Measurements from ENCODE around the gene ATF5.
"Not testable (repeated sequence)": the region's sequence is repeated elsewhere in the genome, so short reads cannot be mapped to it uniquely, and the experiment has no call there.

ATF5 gene

GRCh38 chr19:49950956-49951526, 22.0 kb downstream of the ATF5 start:
- DNase-seq = no peak

- DNase-seq = no peak
Measured at GRCh38 chr19:49951806-49952478, 22.9 kb downstream of the ATF5 start.

- no peak for DNase-seq
Measured at GRCh38 chr19:49952479-49952836, 23.5 kb downstream of the ATF5 start.

GRCh38 chr19:49952906-49953305, 23.9 kb downstream of the ATF5 start:
- no peak for DNase-seq

GRCh38 chr19:49953416-49953815, 24.4 kb downstream of the ATF5 start:
- DNase-seq = no peak

- DNase-seq = no peak
Measured at GRCh38 chr19:49954092-49954829, 25.3 kb downstream of the ATF5 start.

GRCh38 chr19:49954933-49955332, 25.9 kb downstream of the ATF5 start:
- DNase-seq = no peak

GRCh38 chr19:49956115-49956495, 27.1 kb downstream of the ATF5 start:
- no peak for DNase-seq

- no peak for DNase-seq
Measured at GRCh38 chr19:49957262-49957915, 28.4 kb downstream of the ATF5 start.

GRCh38 chr19:49958144-49958543, 29.1 kb downstream of the ATF5 start:
- not testable (repeated sequence) for DNase-seq

GRCh38 chr19:49958596-49958995, 29.6 kb downstream of the ATF5 start:
- not testable (repeated sequence) for DNase-seq

GRCh38 chr19:49959892-49960291, 30.9 kb downstream of the ATF5 start:
- not testable (repeated sequence) for DNase-seq

GRCh38 chr19:49960980-49961379, 32.0 kb downstream of the ATF5 start, which contains the start of gene SIGLEC11:
SIGLEC11 (minus strand) TSS chr19:49961172; CDS start chr19:49961081, 91 bp downstream.
- not testable (repeated sequence) for DNase-seq

- DNase-seq = no peak
Measured at GRCh38 chr19:49968279-49968922, 39.4 kb downstream of the ATF5 start.

GRCh38 chr19:49969355-49969754, 40.4 kb downstream of the ATF5 start:
- DNase-seq = not testable (repeated sequence)

GRCh38 chr19:49971991-49972411, 43.0 kb downstream of the ATF5 start:
- DNase-seq = no peak

GRCh38 chr19:49972841-49973240, 43.8 kb downstream of the ATF5 start:
- DNase-seq = no peak

- no peak for DNase-seq
Measured at GRCh38 chr19:49973987-49974386, 45.0 kb downstream of the ATF5 start.

GRCh38 chr19:49975051-49975450, 46.0 kb downstream of the ATF5 start:
- DNase-seq = no peak

- DNase-seq = no peak
Measured at GRCh38 chr19:49976496-49976895, 47.5 kb downstream of the ATF5 start.

GRCh38 chr19:49977076-49977475, 48.1 kb downstream of the ATF5 start:
- no peak for DNase-seq

- DNase-seq = no peak
Measured at GRCh38 chr19:49977881-49978280, 48.9 kb downstream of the ATF5 start.

GRCh38 chr19:49978324-49978723, 49.3 kb downstream of the ATF5 start:
- DNase-seq = no peak
